H9 (cell line): Measurements from ENCODE around the gene CATSPERB. TPM values are rescaled to one million over a fixed set of nuclear protein-coding genes. Genes with fewer than 3 reads are reported as not detected.

Source experiments
- DNase-seq: peaks from one replicate; pipeline ENCODE4 v3.0.0-alpha.2; 2017
- H2AFZ ChIP-seq: one replicate; pipeline ENCODE4 v1.6.1; 2013; ENCODE audit warnings: mild to moderate bottlenecking, low read length, control low read depth, moderate library complexity
- H2AK5ac ChIP-seq: 2 replicates; pipeline ENCODE4 v1.6.1; 2013; ENCODE audit warnings: low read length, control low read depth, mixed read lengths; ENCODE audit not compliant: insufficient read length
- H2BK120ac ChIP-seq: one replicate; pipeline ENCODE4 v1.6.1; 2013; ENCODE audit warnings: low read depth, mild to moderate bottlenecking, low read length, control low read depth, inconsistent platforms; ENCODE audit not compliant: poor library complexity, severe bottlenecking
- H2BK12ac ChIP-seq: 2 replicates; pipeline ENCODE4 v1.6.1; 2013; ENCODE audit warnings: low read length, control low read depth, mixed read lengths, low read depth; ENCODE audit not compliant: insufficient read length
- H2BK15ac ChIP-seq: 2 replicates; pipeline ENCODE4 v1.6.1; 2013; ENCODE audit warnings: low read depth, low read length, control low read depth
- H2BK20ac ChIP-seq: one replicate; pipeline ENCODE4 v1.6.1; 2013; ENCODE audit warnings: low read depth, mild to moderate bottlenecking, low read length, control low read depth, inconsistent platforms; ENCODE audit not compliant: poor library complexity, severe bottlenecking
- H2BK5ac ChIP-seq: 2 replicates; pipeline ENCODE4 v1.6.1; 2013; ENCODE audit warnings: low read length, control low read depth, mixed read lengths; ENCODE audit not compliant: insufficient read length
- H3K14ac ChIP-seq: 2 replicates; pipeline ENCODE4 v1.6.1; 2013; ENCODE audit warnings: low read length, control low read depth; ENCODE audit not compliant: insufficient read depth
- H3K18ac ChIP-seq: 2 replicates; pipeline ENCODE4 v1.6.1; 2013; ENCODE audit warnings: low read depth, mild to moderate bottlenecking, mixed read lengths, low read length, control low read depth; ENCODE audit not compliant: insufficient read length
- H3K23ac ChIP-seq: 2 replicates; pipeline ENCODE4 v1.6.1; 2013; ENCODE audit warnings: low read length, control low read depth, mixed read lengths, low read depth; ENCODE audit not compliant: insufficient read length
- H3K23me2 ChIP-seq: 2 replicates; pipeline ENCODE4 v1.6.1; 2013; ENCODE audit warnings: low read depth, mild to moderate bottlenecking, mixed read lengths, low read length, control low read depth; ENCODE audit not compliant: insufficient read length, poor library complexity, severe bottlenecking
- H3K27ac ChIP-seq: 2 replicates; pipeline ENCODE4 v1.5.1; 2013; ENCODE audit warnings: low read length, control low read depth, mixed read lengths, low read depth; ENCODE audit not compliant: insufficient read length
- H3K27me3 ChIP-seq: 2 replicates; pipeline ENCODE4 v1.6.1; 2013; ENCODE audit warnings: low read length, control low read depth, inconsistent platforms; ENCODE audit not compliant: insufficient read depth
- H3K4ac ChIP-seq: 2 replicates; pipeline ENCODE4 v1.6.1; 2013; ENCODE audit warnings: low read depth, mild to moderate bottlenecking, control low read depth, inconsistent platforms, low read length, moderate library complexity
- H3K4me1 ChIP-seq: 2 replicates; pipeline ENCODE4 v1.6.1; 2013; ENCODE audit warnings: low read length, control low read depth, inconsistent platforms; ENCODE audit not compliant: insufficient read depth
- H3K4me2 ChIP-seq: 2 replicates; pipeline ENCODE4 v1.6.1; 2013; ENCODE audit warnings: low read length, control low read depth, mixed read lengths; ENCODE audit not compliant: insufficient read length, insufficient read depth
- H3K56ac ChIP-seq: 2 replicates; pipeline ENCODE4 v1.6.1; 2013; ENCODE audit warnings: low read depth, mild to moderate bottlenecking, mixed read lengths, low read length, control low read depth; ENCODE audit not compliant: insufficient read length
- H3K79me1 ChIP-seq: 2 replicates; pipeline ENCODE4 v1.6.1; 2013; ENCODE audit warnings: low read depth, mild to moderate bottlenecking, moderate library complexity, low read length, control low read depth, inconsistent platforms; ENCODE audit not compliant: insufficient read depth, poor library complexity, severe bottlenecking
- H3K79me2 ChIP-seq: 2 replicates; pipeline ENCODE4 v1.6.1; 2013; ENCODE audit warnings: low read length, control low read depth, inconsistent platforms; ENCODE audit not compliant: insufficient read depth
- H3K9ac ChIP-seq: 2 replicates; pipeline ENCODE4 v1.6.1; 2013; ENCODE audit warnings: low read length, control low read depth, mixed read lengths; ENCODE audit not compliant: insufficient read length; ENCODE audit errors: extremely low read depth
- H3K9me3 ChIP-seq: one replicate; pipeline ENCODE4 v1.6.1; 2013; ENCODE audit warnings: low read depth, low read length, inconsistent platforms; ENCODE audit not compliant: control insufficient read depth
- H3T11ph ChIP-seq: one replicate; pipeline ENCODE4 v1.6.1; 2013; ENCODE audit warnings: mild to moderate bottlenecking, low read length, control low read depth, inconsistent platforms
- H4K20me1 ChIP-seq: one replicate; pipeline ENCODE4 v1.6.1; 2013; ENCODE audit not compliant: control insufficient read depth, insufficient read length, insufficient read depth
- H4K5ac ChIP-seq: 2 replicates; pipeline ENCODE4 v1.6.1; 2013; ENCODE audit warnings: low read depth, mild to moderate bottlenecking, mixed read lengths, low read length, control low read depth; ENCODE audit not compliant: insufficient read length
- H4K8ac ChIP-seq: replicated peaks from 2 replicates; pipeline ENCODE4 v1.6.1; 2013; ENCODE audit warnings: low read length, control low read depth, mixed read lengths, low read depth; ENCODE audit not compliant: insufficient read length
- H4K91ac ChIP-seq: 2 replicates; pipeline ENCODE4 v1.6.1; 2013; ENCODE audit warnings: low read depth, mild to moderate bottlenecking, moderate library complexity, mixed read lengths, low read length, control low read depth; ENCODE audit not compliant: insufficient read length
- H3K27ac Mint-ChIP-seq, 3 experiments: 2 replicates in 2 of 3; 3 replicates in 1 of 3; pipeline ENCODE4 v1.8.0; 2020 to 2021; ENCODE audit warnings: mixed read lengths in 3 of 3, mild to moderate bottlenecking in 1 of 3, moderate library complexity in 1 of 3
- H3K27me3 Mint-ChIP-seq: 2 replicates; pipeline ENCODE4 v1.8.0; 2021; ENCODE audit warnings: low read depth, mild to moderate bottlenecking, moderate library complexity, mixed read lengths
- H3K36me3 Mint-ChIP-seq, 3 experiments: 2 replicates in 2 of 3; 3 replicates in 1 of 3; pipeline ENCODE4 v1.8.0; 2020 to 2021; ENCODE audit warnings: low read depth in 3 of 3, mixed read lengths in 3 of 3; ENCODE audit not compliant: insufficient read depth in 1 of 3
- H3K4me1 Mint-ChIP-seq, 2 experiments: 2 replicates each; pipeline ENCODE4 v1.8.0; 2020; ENCODE audit warnings: mixed read lengths in 2 of 2
- H3K4me3 Mint-ChIP-seq, 2 experiments: 2 replicates in 1 of 2; 3 replicates in 1 of 2; pipeline ENCODE4 v1.8.0; 2020 to 2021; ENCODE audit warnings: mild to moderate bottlenecking in 2 of 2, mixed read lengths in 2 of 2, moderate library complexity in 1 of 2
- H3K9me3 Mint-ChIP-seq, 2 experiments: 2 replicates in 1 of 2; 3 replicates in 1 of 2; pipeline ENCODE4 v1.8.0; 2020; ENCODE audit warnings: mild to moderate bottlenecking in 2 of 2, mixed read lengths in 2 of 2, moderate library complexity in 1 of 2
- CTCF ChIP-seq: fragments of 200-600 bp; sonication (generic); conservative IDR thresholded peaks from 3 replicates; pipeline ENCODE4 v1.8.0; 2021; ENCODE audit warnings: antibody characterized with exemption, mild to moderate bottlenecking
- WGBS: extraction: QIAGEN DNeasy Blood & Tissue Kit; methylation state at CpG from one replicate; pipeline ENCODE4 v1.1.7; 2013; ENCODE audit warnings: missing lambda C conversion rate, low lambda C conversion rate, mixed read lengths; ENCODE audit not compliant: insufficient read length; ENCODE audit errors: extremely low coverage; 5-methylcytosine and 5-hydroxymethylcytosine counted together
- total RNA-seq: library from RNA; stranded (reverse); gene quantifications from 2 replicates; pipeline ENCODE4 v1.2.1, GENCODE V29; 2021

Gene CATSPERB
- total RNA-seq, 1 experiment from 2014 or later = 0.48 TPM

GRCh38 chr14:91681893-91682563 is 49.9 kb downstream of the CATSPERB start:
- Histone ChIP-seq H3T11ph (no peak overlapping the region), H3K14ac (no peak overlapping the region), H2BK20ac (no peak overlapping the region), H2AFZ (no peak overlapping the region), H2BK120ac (no peak overlapping the region), H3K9me3 (peaks cover 5% of the 10 kb centered on the region), H3K4ac (no peak overlapping the region), H3K23ac (no peak overlapping the region), H2AK5ac (no peak overlapping the region), H3K79me1 (no peaks in the 10 kb centered on the region), H3K4me2 (no peak overlapping the region), H2BK12ac (no peak overlapping the region), H3K18ac (no peak overlapping the region), H2BK5ac (no peak overlapping the region), H3K9ac (no peak overlapping the region), H4K91ac (no peak overlapping the region), H2BK15ac (no peak overlapping the region), H3K79me2 (no peaks in the 10 kb centered on the region), H3K56ac (no peak overlapping the region), H3K27me3 (no peaks in the 10 kb centered on the region), H3K23me2 (no peaks in the 10 kb centered on the region), H3K27ac (no peak overlapping the region), H4K20me1 (no peaks in the 10 kb centered on the region), H4K8ac (no peak overlapping the region), H3K4me1 (no peaks in the 10 kb centered on the region), H4K5ac (no peak overlapping the region)
- Mint-ChIP-seq H3K36me3 (peaks cover 6 to 21% (median 21%) of the 10 kb centered on the region in 3 experiments; a peak in 6 of 7 replicates), H3K27me3 (peaks cover 2% of the 10 kb centered on the region; the same call in 1 of the 2 replicates), H3K9me3 (peaks cover 35 to 47% of the 10 kb centered on the region in 2 experiments), H3K27ac (no peak overlapping the region), H3K4me3 (no peak overlapping the region), H3K4me1 (peaks cover 0 to 2% of the 10 kb centered on the region in 2 experiments; a peak in 1 of 4 replicates)
- WGBS = no CpG with 5 or more reads among the region's 4 CpGs
- no peak for TF ChIP-seq CTCF
- DNase-seq = no peak
